Activated naive CD4-positive, alpha-beta T cell treated with anti-CD3 and anti-CD28 coated beads for 36 hours (primary cell): ENCODE results near the gene GRM5. TPM values are rescaled to one million over a fixed set of nuclear protein-coding genes. Genes with fewer than 3 reads are reported as not detected.
"Not testable (repeated sequence)": the region's sequence is repeated elsewhere in the genome, so short reads cannot be mapped to it uniquely, and the experiment has no call there.

ENCODE experiments used
- CTCF ChIA-PET: fragments of 350-600 bp; sonication (Branson Sonifier 250); formaldehyde crosslinking; loops from one replicate; lab custom pipeline; 2021; ENCODE audit warnings: antibody characterized with exemption; lab: Charles Lee
- DNase-seq: peaks from one replicate; pipeline ENCODE4 v3.0.0-alpha.2; 2020
- H3K27ac Mint-ChIP-seq: one replicate; pipeline ENCODE4 v1.8.0; 2021; ENCODE audit warnings: mild to moderate bottlenecking, mixed read lengths
- H3K27me3 Mint-ChIP-seq: one replicate; pipeline ENCODE4 v1.8.0; 2021; ENCODE audit warnings: low read depth, mixed read lengths
- H3K36me3 Mint-ChIP-seq: one replicate; pipeline ENCODE4 v1.8.0; 2021; ENCODE audit warnings: low read depth, mixed read lengths
- H3K4me1 Mint-ChIP-seq: one replicate; pipeline ENCODE4 v1.8.0; 2021; ENCODE audit warnings: low read depth, mixed read lengths
- H3K4me3 Mint-ChIP-seq: one replicate; pipeline ENCODE4 v1.8.0; 2021; ENCODE audit warnings: mild to moderate bottlenecking, moderate library complexity, mixed read lengths
- H3K9me3 Mint-ChIP-seq: one replicate; pipeline ENCODE4 v1.8.0; 2021; ENCODE audit warnings: mixed read lengths
- intact Hi-C: fragments of 100-400 bp; cut with micrococcal nuclease; formaldehyde crosslinking; loops from one replicate; pipeline ENCODE4 v1.15.1; 2023
- total RNA-seq, 2 experiments: library from RNA; stranded (reverse); gene quantifications; one replicate each; pipeline ENCODE4 v1.2.3, GENCODE V29; 2021

GRM5 gene
- total RNA-seq, 2 experiments from 2014 or later = not detected

- Mint-ChIP-seq H3K4me1 (peaks cover 15% of the 10 kb centered on the region), H3K36me3 (no peaks in the 10 kb centered on the region), H3K4me3 (no peak overlapping the region), H3K27me3 (peaks cover 9% of the 10 kb centered on the region), H3K27ac (peak overlapping the region; percentile 21), H3K9me3 (no peaks in the 10 kb centered on the region)
- CTCF ChIA-PET = interaction anchor here (0.8 to 1.8 kb wide), 3 partner anchors 15 to 486 kb away, joined by 3 to 10 read pairs (median 3); no protein-coding TSS in a partner anchor
- no peak for DNase-seq
- intact Hi-C loops = loop anchor here (1.0 to 5.0 kb wide), 9 partner anchors 52 to 1944 kb away; no protein-coding TSS in a partner anchor
Measured at GRCh38 chr11:88536616-88537265, 529.0 kb downstream of the GRM5 start.

GRCh38 chr11:88535916-88536547 lies 529.8 kb downstream of the GRM5 start:
- no peaks in the 10 kb centered on the region for H3K9me3 Mint-ChIP-seq
- DNase-seq = no peak
- H3K4me1 Mint-ChIP-seq = peaks cover 15% of the 10 kb centered on the region
- H3K27ac Mint-ChIP-seq = peak overlapping the region; percentile 21
- H3K27me3 Mint-ChIP-seq = peaks cover 9% of the 10 kb centered on the region
- no peaks in the 10 kb centered on the region for H3K36me3 Mint-ChIP-seq
- no peak overlapping the region for H3K4me3 Mint-ChIP-seq
- CTCF ChIA-PET = interaction anchor here (1.0 kb wide), 1 partner anchor 304 kb away, joined by 3 read pairs; no protein-coding TSS in a partner anchor
- intact Hi-C loops = loop anchor here (1.0 to 5.0 kb wide), 9 partner anchors 51 to 1943 kb away; no protein-coding TSS in a partner anchor

DNA sequence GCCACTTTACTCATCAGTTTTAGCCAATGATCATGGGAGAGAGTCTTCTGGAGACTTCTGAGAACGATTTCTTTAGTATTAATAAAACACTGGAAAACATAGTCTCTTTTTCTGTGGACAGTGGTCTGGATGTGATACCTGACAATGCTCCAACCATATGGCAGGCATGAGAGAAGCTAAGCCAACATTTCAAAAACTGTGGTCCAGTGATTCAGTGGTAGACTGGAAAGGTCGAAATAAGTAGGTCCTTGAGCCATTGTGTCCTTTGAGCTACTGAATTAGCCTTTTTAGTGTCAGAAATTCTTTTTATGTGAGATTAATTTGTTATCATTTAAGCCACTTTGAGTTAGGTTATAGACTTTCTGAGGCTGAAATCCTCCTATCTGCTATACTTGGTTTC lies 530.5 kb downstream of the GRM5 start:
- intact Hi-C loops = loop anchor here (5.0 kb wide), 1 partner anchor 307 kb away; no protein-coding TSS in a partner anchor
- Mint-ChIP-seq H3K36me3 (no peaks in the 10 kb centered on the region), H3K27me3 (peaks cover 9% of the 10 kb centered on the region), H3K27ac (no peak overlapping the region), H3K9me3 (no peaks in the 10 kb centered on the region), H3K4me3 (no peak overlapping the region), H3K4me1 (peaks cover 15% of the 10 kb centered on the region)
- CTCF ChIA-PET = interaction anchor here (1.0 kb wide), 1 partner anchor 303 kb away, joined by 3 read pairs; no protein-coding TSS in a partner anchor
- DNase-seq = no peak

DNA sequence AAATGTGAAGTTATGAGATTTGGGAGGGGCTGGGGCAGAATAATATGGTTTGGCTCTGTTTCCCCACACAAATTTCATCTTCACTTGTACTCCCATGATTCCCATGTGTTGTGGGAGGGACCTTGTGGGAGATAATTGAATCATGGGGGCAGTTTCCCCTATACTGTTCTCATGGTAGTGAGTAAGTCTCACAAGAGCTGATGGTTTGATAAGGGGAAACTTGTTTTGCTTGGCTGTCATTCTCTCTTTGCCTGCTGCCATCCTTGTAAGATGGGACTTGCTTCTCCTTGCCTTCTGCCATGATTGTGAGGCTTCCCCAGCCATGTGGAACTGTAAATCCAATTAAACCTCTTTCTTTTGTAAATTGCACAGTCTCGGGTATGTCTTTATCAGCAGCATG lies 531.1 kb downstream of the GRM5 start:
- intact Hi-C loops = loop anchor here (5.0 kb wide), 1 partner anchor 308 kb away; no protein-coding TSS in a partner anchor
- peaks cover 15% of the 10 kb centered on the region for H3K4me1 Mint-ChIP-seq
- DNase-seq, H3K27me3 Mint-ChIP-seq, H3K27ac Mint-ChIP-seq, H3K9me3 Mint-ChIP-seq, H3K4me3 Mint-ChIP-seq, H3K36me3 Mint-ChIP-seq, CTCF ChIA-PET: not testable (repeated sequence)

DNA sequence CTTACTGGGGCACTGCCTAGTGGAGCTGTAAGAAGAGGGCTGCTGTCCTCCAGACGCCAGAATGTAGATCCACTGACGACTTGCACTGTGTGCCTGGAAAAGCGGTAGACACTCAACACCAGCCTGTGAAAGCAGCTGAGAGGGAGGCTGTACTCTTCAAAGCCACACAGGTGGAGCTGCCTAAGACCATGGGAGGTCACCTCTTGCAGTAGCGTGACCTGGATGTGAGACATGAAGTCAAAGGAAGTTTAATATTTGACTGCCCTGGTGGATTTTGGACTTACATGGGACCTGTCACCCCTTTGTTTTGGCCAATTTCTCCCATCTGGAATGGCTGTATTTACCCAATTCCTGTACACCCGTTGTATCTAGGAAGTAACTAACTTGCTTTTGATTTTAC lies 531.6 kb downstream of the GRM5 start:
- Mint-ChIP-seq H3K36me3 (no peaks in the 10 kb centered on the region), H3K4me1 (peaks cover 15% of the 10 kb centered on the region), H3K27ac (no peak overlapping the region), H3K27me3 (peaks cover 9% of the 10 kb centered on the region), H3K4me3 (no peak overlapping the region), H3K9me3 (no peaks in the 10 kb centered on the region)
- intact Hi-C loops = no loop called here
- DNase-seq = no peak
- CTCF ChIA-PET = no interaction called here

DNA sequence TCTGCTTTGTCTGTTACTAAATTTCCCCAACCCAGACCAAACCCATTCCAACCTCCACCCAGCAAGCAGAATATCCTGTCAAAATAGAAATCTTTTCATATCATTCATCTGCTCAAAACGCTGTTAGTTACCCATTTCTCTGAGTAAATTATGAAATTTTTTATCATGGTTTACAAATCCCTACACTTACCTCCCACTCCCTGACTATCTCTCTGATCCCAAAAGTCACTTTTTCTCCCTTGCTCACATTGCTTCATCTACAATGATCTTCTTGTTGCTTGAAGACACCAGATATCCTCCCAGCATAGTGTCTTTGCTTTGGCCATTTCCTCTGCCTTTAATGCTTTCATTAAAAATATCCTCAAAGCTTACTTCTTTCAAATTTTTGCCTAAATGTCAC lies 532.8 kb downstream of the GRM5 start:
- H3K27me3 Mint-ChIP-seq = peaks cover 9% of the 10 kb centered on the region
- intact Hi-C loops = no loop called here
- no peaks in the 10 kb centered on the region for H3K36me3 Mint-ChIP-seq
- H3K27ac Mint-ChIP-seq = no peak overlapping the region
- CTCF ChIA-PET = no interaction called here
- no peak for DNase-seq
- H3K9me3 Mint-ChIP-seq = no peaks in the 10 kb centered on the region
- H3K4me3 Mint-ChIP-seq = no peak overlapping the region
- H3K4me1 Mint-ChIP-seq = peaks cover 15% of the 10 kb centered on the region

GRCh38 chr11:88531831-88532230 lies 534.0 kb downstream of the GRM5 start:
- no peak overlapping the region for H3K27ac Mint-ChIP-seq
- CTCF ChIA-PET = interaction anchor here (2.3 kb wide), 1 partner anchor 20 kb away, joined by 6 read pairs; no protein-coding TSS in a partner anchor
- intact Hi-C loops = no loop called here
- no peaks in the 10 kb centered on the region for H3K36me3 Mint-ChIP-seq
- peaks cover 15% of the 10 kb centered on the region for H3K4me1 Mint-ChIP-seq
- H3K27me3 Mint-ChIP-seq = peaks cover 9% of the 10 kb centered on the region
- DNase-seq = no peak
- H3K9me3 Mint-ChIP-seq = no peaks in the 10 kb centered on the region
- no peak overlapping the region for H3K4me3 Mint-ChIP-seq

- no peaks in the 10 kb centered on the region for H3K36me3 Mint-ChIP-seq
- no peak for DNase-seq
- CTCF ChIA-PET = interaction anchor here (1.5 to 2.3 kb wide), 2 partner anchors 23 to 512 kb away, joined by 3 to 6 read pairs; no protein-coding TSS in a partner anchor
- H3K9me3 Mint-ChIP-seq = no peaks in the 10 kb centered on the region
- no peaks in the 10 kb centered on the region for H3K4me1 Mint-ChIP-seq
- peaks cover 6% of the 10 kb centered on the region for H3K27me3 Mint-ChIP-seq
- H3K4me3 Mint-ChIP-seq = no peak overlapping the region
- intact Hi-C loops = no loop called here
- no peak overlapping the region for H3K27ac Mint-ChIP-seq
Measured at GRCh38 chr11:88529426-88529825, 536.4 kb downstream of the GRM5 start.

DNA sequence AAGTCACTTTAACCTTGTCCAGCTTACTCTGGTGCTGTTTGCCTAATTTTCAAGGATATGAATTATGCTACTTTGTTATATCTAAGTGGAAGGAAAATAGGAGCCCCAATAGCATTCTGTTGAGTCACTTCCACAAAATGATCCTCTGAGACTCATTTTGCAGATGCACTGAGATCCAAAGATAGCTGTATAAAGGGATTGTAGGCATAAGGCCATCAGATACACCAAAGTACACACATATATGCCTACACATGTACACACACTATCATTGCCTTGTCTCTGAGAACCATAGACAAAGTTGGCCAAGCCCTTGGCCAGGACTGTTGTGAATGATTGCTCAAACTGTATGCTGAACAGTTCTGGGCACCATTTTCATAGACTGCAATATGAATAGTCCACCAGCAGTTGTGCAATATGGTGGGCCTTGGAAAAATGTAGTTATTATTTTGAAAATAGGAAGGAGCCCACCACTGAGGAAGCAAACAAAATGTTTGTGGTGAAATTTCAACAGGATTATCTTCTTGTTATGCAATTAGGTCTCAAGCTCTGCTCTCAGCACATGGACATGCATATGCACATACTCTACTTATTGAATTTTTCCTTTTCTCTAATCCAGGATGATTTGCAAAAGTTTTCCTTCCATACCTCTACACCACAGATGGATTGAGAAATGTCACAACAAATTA lies 542.3 kb downstream of the GRM5 start:
- Mint-ChIP-seq H3K9me3 (no peaks in the 10 kb centered on the region), H3K36me3 (no peaks in the 10 kb centered on the region), H3K27me3 (no peaks in the 10 kb centered on the region), H3K4me1 (no peaks in the 10 kb centered on the region), H3K27ac (no peak overlapping the region), H3K4me3 (no peak overlapping the region)
- intact Hi-C loops = no loop called here
- no peak for DNase-seq
- CTCF ChIA-PET = no interaction called here

- Mint-ChIP-seq H3K36me3 (no peaks in the 10 kb centered on the region), H3K9me3 (no peaks in the 10 kb centered on the region), H3K4me1 (no peaks in the 10 kb centered on the region), H3K27ac (no peak overlapping the region), H3K27me3 (no peaks in the 10 kb centered on the region), H3K4me3 (no peak overlapping the region)
- CTCF ChIA-PET = interaction anchor here (0.7 kb wide), 1 partner anchor 20 kb away, joined by 5 read pairs; no protein-coding TSS in a partner anchor
- no peak for DNase-seq
- intact Hi-C loops = no loop called here
Measured at GRCh38 chr11:88522624-88523385, 543.0 kb downstream of the GRM5 start.

GRCh38 chr11:88521799-88522201 lies 544.0 kb downstream of the GRM5 start:
- CTCF ChIA-PET = interaction anchor here (0.7 kb wide), 2 partner anchors 19 to 30 kb away, joined by 3 to 5 read pairs; no protein-coding TSS in a partner anchor
- H3K9me3 Mint-ChIP-seq = no peaks in the 10 kb centered on the region
- H3K36me3 Mint-ChIP-seq = no peaks in the 10 kb centered on the region
- intact Hi-C loops = no loop called here
- no peaks in the 10 kb centered on the region for H3K4me1 Mint-ChIP-seq
- no peak for DNase-seq
- no peak overlapping the region for H3K4me3 Mint-ChIP-seq
- no peak overlapping the region for H3K27ac Mint-ChIP-seq
- H3K27me3 Mint-ChIP-seq = no peaks in the 10 kb centered on the region
